DLD1 (cell line): ENCODE data around the gene ALMS1.
"Not testable (repeated sequence)": the region's sequence is repeated elsewhere in the genome, so short reads cannot be mapped to it uniquely, and the experiment has no call there.

Experiments
- in situ Hi-C: cut with HindIII; loops from 2 replicates; pipeline ENCODE4 v1.10.0; 2017; ENCODE audit warnings: low sequenced_read_pairs

Gene ALMS1

GRCh38 chr2:73504850-73505249 is 119.2 kb downstream of the ALMS1 start:
- in situ Hi-C loops, result not testable (repeated sequence)

- in situ Hi-C loops, result not testable (repeated sequence)
These were observed 124.8 kb downstream of the ALMS1 start for GRCh38 chr2:73510470-73510869.

- in situ Hi-C loops, result no loop called here
These were observed 130.4 kb downstream of the ALMS1 start for GRCh38 chr2:73516033-73516432.

- in situ Hi-C loops, result no loop called here
These were observed 143.1 kb downstream of the ALMS1 start for GRCh38 chr2:73528688-73529087.

GRCh38 chr2:73530773-73531172 is 145.1 kb downstream of the ALMS1 start:
- in situ Hi-C loops, result not testable (repeated sequence)

GRCh38 chr2:73532381-73532780 is 146.7 kb downstream of the ALMS1 start:
- in situ Hi-C loops, result no loop called here

GRCh38 chr2:73536133-73536840 is 150.7 kb downstream of the ALMS1 start:
- in situ Hi-C loops, result no loop called here

GRCh38 chr2:73560875-73561274 is 175.2 kb downstream of the ALMS1 start:
- in situ Hi-C loops, result not testable (repeated sequence)

- in situ Hi-C loops, result no loop called here
These were observed 175.8 kb downstream of the ALMS1 start for GRCh38 chr2:73561422-73561821.

GRCh38 chr2:73564986-73565385 is 179.3 kb downstream of the ALMS1 start:
- in situ Hi-C loops, result no loop called here

- in situ Hi-C loops, result no loop called here
These were observed 180.7 kb downstream of the ALMS1 start for GRCh38 chr2:73566288-73566878.

- in situ Hi-C loops, result no loop called here
These were observed 189.6 kb downstream of the ALMS1 start for GRCh38 chr2:73575261-73575660.

- in situ Hi-C loops, result no loop called here
These were observed 196.7 kb downstream of the ALMS1 start for GRCh38 chr2:73582364-73582763.

GRCh38 chr2:73588177-73588576 is 202.5 kb downstream of the ALMS1 start:
- in situ Hi-C loops, result no loop called here

GRCh38 chr2:73593680-73594079 is 208.0 kb downstream of the ALMS1 start:
- in situ Hi-C loops, result no loop called here

GRCh38 chr2:73594251-73594650 is 208.6 kb downstream of the ALMS1 start:
- in situ Hi-C loops, result no loop called here

GRCh38 chr2:73601780-73602179 is 216.1 kb downstream of the ALMS1 start:
- in situ Hi-C loops, result no loop called here

- in situ Hi-C loops, result not testable (repeated sequence)
These were observed 217.5 kb downstream of the ALMS1 start for GRCh38 chr2:73603099-73603588.

- in situ Hi-C loops, result not testable (repeated sequence)
These were observed 219.0 kb downstream of the ALMS1 start for GRCh38 chr2:73604589-73604988.

GRCh38 chr2:73610111-73610510 is 224.5 kb downstream of the ALMS1 start:
- in situ Hi-C loops, result no loop called here

- in situ Hi-C loops, result no loop called here
These were observed 225.6 kb downstream of the ALMS1 start for GRCh38 chr2:73611193-73611592.

GRCh38 chr2:73611867-73612266 is 226.2 kb downstream of the ALMS1 start:
- in situ Hi-C loops, result no loop called here
